Myocyte (in vitro differentiated cells): ENCODE data around the gene MOCS1. TPM values are rescaled to one million over a fixed set of nuclear protein-coding genes. Genes with fewer than 3 reads are reported as not detected.
A peak's percentile ranks its signal among the peaks of the same experiment; 100 is the strongest.

ENCODE experiments used
- DNase-seq: peaks from one replicate; pipeline ENCODE4 v3.0.0-alpha.2; 2012; ENCODE audit warnings: low read depth
- total RNA-seq: library from RNA; depleted of rRNA; stranded (reverse); fragments of >200 nt; gene quantifications from 2 replicates; pipeline ENCODE4 v1.2.3, GENCODE V29; 2014

Gene MOCS1
- total RNA-seq, 1 donor from 2014 or later = 12.8 TPM

GRCh38 chr6:39904946-39905639 is 29.2 kb downstream of the MOCS1 start:
- DNase-seq = no peak

- no peak for DNase-seq
Measured at GRCh38 chr6:39903656-39904055, 30.6 kb downstream of the MOCS1 start.

- DNase-seq = no peak
Measured at GRCh38 chr6:39902786-39903465, 31.3 kb downstream of the MOCS1 start.

GRCh38 chr6:39902136-39902535 is 32.1 kb downstream of the MOCS1 start:
- DNase-seq = no peak

GRCh38 chr6:39901670-39902069 is 32.6 kb downstream of the MOCS1 start:
- no peak for DNase-seq

- no peak for DNase-seq
Measured at GRCh38 chr6:39901116-39901655, 33.1 kb downstream of the MOCS1 start.

GRCh38 chr6:39899554-39900295 is 34.5 kb downstream of the MOCS1 start:
- no peak for DNase-seq

- DNase-seq = no peak
Measured at GRCh38 chr6:39898625-39899024, 35.6 kb downstream of the MOCS1 start.

GRCh38 chr6:39897698-39898097 is 36.6 kb downstream of the MOCS1 start:
- no peak for DNase-seq

GRCh38 chr6:39896701-39897100 is 37.6 kb downstream of the MOCS1 start:
- no peak for DNase-seq

GRCh38 chr6:39893286-39893685 is 41.0 kb downstream of the MOCS1 start:
- no peak for DNase-seq

- DNase-seq = peak; percentile 82
Measured at GRCh38 chr6:39892490-39893129, 41.7 kb downstream of the MOCS1 start.

GRCh38 chr6:39891976-39892375 is 42.3 kb downstream of the MOCS1 start:
- DNase-seq = no peak

GRCh38 chr6:39891353-39891752 is 42.9 kb downstream of the MOCS1 start:
- no peak for DNase-seq

- DNase-seq = peak; percentile 55
Measured at GRCh38 chr6:39889229-39889628, 45.0 kb downstream of the MOCS1 start.

GRCh38 chr6:39887692-39888450 is 46.4 kb downstream of the MOCS1 start:
- peak; percentile 99 for DNase-seq

- DNase-seq = peak; percentile 78
Measured at GRCh38 chr6:39886871-39887270, 47.4 kb downstream of the MOCS1 start.

GRCh38 chr6:39885691-39886090 is 48.6 kb downstream of the MOCS1 start:
- DNase-seq = no peak

GRCh38 chr6:39884696-39885095 is 49.6 kb downstream of the MOCS1 start:
- peak; percentile 97 for DNase-seq

GRCh38 chr6:39882531-39882899 is 51.7 kb downstream of the MOCS1 start:
- DNase-seq = peak; percentile 99
